IMR-90 (cell line): ENCODE data around the gene BEST1. TPM values are rescaled to one million over a fixed set of nuclear protein-coding genes. Genes with fewer than 3 reads are reported as not detected.

Experiments used
- ATAC-seq: fragments of 200-7000 bp; cut with Tn5 transposase; 2 replicates; pipeline ENCODE4 v1.9.1; 2020; ENCODE audit warnings: low read depth, mild to moderate bottlenecking, moderate library complexity
- BruUV-seq: library from RNA; stranded (reverse); fragments of 400-500 nt; replicated peaks from 2 replicates; lab custom pipeline; 2021; lab: Mats Ljungman, UMichigan
- CTCF ChIA-PET: fragments of 300-600 bp; formaldehyde crosslinking; extraction: SDS; loops from one replicate; lab custom pipeline; 2021; ENCODE audit warnings: antibody characterized with exemption; lab: Yijun Ruan, JAX
- POLR2A ChIA-PET: fragments of 300-600 bp; sonication (Branson Sonifier 250); formaldehyde crosslinking; loops from one replicate; lab custom pipeline; 2022; ENCODE audit warnings: antibody characterized with exemption; ENCODE audit not compliant: unreplicated experiment; lab: Charles Lee
- DNase-seq: peaks from one replicate; pipeline ENCODE4 v3.0.0; 2013
- H2AFZ ChIP-seq: replicated peaks from 2 replicates; pipeline ENCODE3; 2013; ENCODE audit warnings: low read length, mild to moderate bottlenecking; ENCODE audit not compliant: poor library complexity
- H2AK5ac ChIP-seq: 2 replicates; pipeline ENCODE4 v1.6.1; 2013; ENCODE audit warnings: low read depth, low read length, inconsistent platforms
- H2AK9ac ChIP-seq: replicated peaks from 2 replicates; pipeline ENCODE3; 2013; ENCODE audit warnings: mild to moderate bottlenecking, low read depth, low read length, moderate library complexity; ENCODE audit not compliant: poor library complexity
- H2BK120ac ChIP-seq: 2 replicates; pipeline ENCODE4 v1.6.1; 2013; ENCODE audit warnings: low read depth, low read length, inconsistent platforms
- H2BK15ac ChIP-seq: 3 replicates; pipeline ENCODE4 v1.6.1; 2013; ENCODE audit warnings: low read depth, low read length, inconsistent platforms
- H2BK20ac ChIP-seq: 2 replicates; pipeline ENCODE4 v1.6.1; 2013; ENCODE audit warnings: low read depth, mild to moderate bottlenecking, inconsistent platforms, low read length, moderate library complexity
- H2BK5ac ChIP-seq: 2 replicates; pipeline ENCODE4 v1.6.1; 2013; ENCODE audit warnings: mild to moderate bottlenecking, low read depth, low read length, inconsistent platforms; ENCODE audit not compliant: poor library complexity, severe bottlenecking
- H3K14ac ChIP-seq: replicated peaks from 2 replicates; pipeline ENCODE4 v1.6.1; 2013; ENCODE audit warnings: low read depth, low read length, inconsistent platforms
- H3K18ac ChIP-seq: 2 replicates; pipeline ENCODE4 v1.6.1; 2013; ENCODE audit warnings: low read depth, low read length, control low read depth
- H3K23ac ChIP-seq: 2 replicates; pipeline ENCODE4 v1.6.1; 2013; ENCODE audit warnings: low read depth, low read length, inconsistent platforms
- H3K27ac ChIP-seq: 2 replicates; pipeline ENCODE4 v1.5.1; 2013; ENCODE audit warnings: mild to moderate bottlenecking, control low read depth, low read length; ENCODE audit not compliant: insufficient read depth
- H3K27me3 ChIP-seq: 2 replicates; pipeline ENCODE4 v1.6.1; 2013; ENCODE audit warnings: low read length; ENCODE audit not compliant: control insufficient read depth, insufficient read depth
- H3K36me3 ChIP-seq: 2 replicates; pipeline ENCODE4 v1.6.1; 2013; ENCODE audit warnings: low read length, mixed read lengths; ENCODE audit not compliant: control insufficient read depth, insufficient read depth
- H3K4ac ChIP-seq: 2 replicates; pipeline ENCODE4 v1.6.1; 2013; ENCODE audit warnings: low read depth, low read length, inconsistent platforms
- H3K4me1 ChIP-seq: 2 replicates; pipeline ENCODE4 v1.6.1; 2013; ENCODE audit warnings: low read length, mixed read lengths; ENCODE audit not compliant: control insufficient read depth, insufficient read depth
- H3K4me2 ChIP-seq: 2 replicates; pipeline ENCODE4 v1.6.1; 2013; ENCODE audit warnings: low read depth, mild to moderate bottlenecking, control low read depth, low read length, moderate library complexity
- H3K4me3 ChIP-seq: 2 replicates; pipeline ENCODE4 v1.5.1; 2013; ENCODE audit warnings: low read depth, mild to moderate bottlenecking, control low read depth, low read length, moderate library complexity; ENCODE audit not compliant: insufficient read depth
- H3K56ac ChIP-seq: 2 replicates; pipeline ENCODE4 v1.6.1; 2013; ENCODE audit warnings: low read length, inconsistent platforms; ENCODE audit not compliant: insufficient read depth; ENCODE audit errors: extremely low read depth
- H3K79me1 ChIP-seq, 2 experiments: 2 replicates each; pipeline ENCODE4 v1.6.1; 2013; ENCODE audit warnings: low read length in 2 of 2, inconsistent platforms in 1 of 2, low read depth in 1 of 2
- H3K9ac ChIP-seq: 2 replicates; pipeline ENCODE4 v1.6.1; 2013; ENCODE audit warnings: low read depth, low read length, control low read depth
- H3K9me1 ChIP-seq: 2 replicates; pipeline ENCODE4 v1.6.1; 2013; ENCODE audit warnings: low read length, inconsistent platforms; ENCODE audit not compliant: insufficient read depth
- H3K9me3 ChIP-seq: 2 replicates; pipeline ENCODE4 v1.6.1; 2013; ENCODE audit warnings: low read length; ENCODE audit not compliant: control insufficient read depth, insufficient read depth
- H4K20me1 ChIP-seq: 2 replicates; pipeline ENCODE4 v1.6.1; 2013; ENCODE audit warnings: low read length, inconsistent platforms; ENCODE audit not compliant: insufficient read depth
- H4K5ac ChIP-seq: 2 replicates; pipeline ENCODE4 v1.6.1; 2013; ENCODE audit warnings: mild to moderate bottlenecking, low read depth, low read length, control low read depth
- H4K8ac ChIP-seq, 2 experiments: 2 replicates each; pipeline ENCODE4 v1.6.1; 2013; ENCODE audit warnings: low read depth in 2 of 2, low read length in 2 of 2, control low read depth in 1 of 2, inconsistent platforms in 1 of 2
- H4K91ac ChIP-seq: 2 replicates; pipeline ENCODE4 v1.6.1; 2013; ENCODE audit warnings: low read depth, low read length, inconsistent platforms; ENCODE audit not compliant: insufficient read depth
- CEBPB ChIP-seq: IDR thresholded peaks from 2 replicates; pipeline ENCODE4 v1.6.1; 2012; ENCODE audit warnings: low read depth, low read length, improper control_type of control experiment
- CTCF ChIP-seq: conservative IDR thresholded peaks from 2 replicates; pipeline ENCODE4 v1.5.1; 2012; ENCODE audit warnings: mild to moderate bottlenecking, low read depth, low read length, improper control_type of control experiment
- MAFK ChIP-seq: IDR thresholded peaks from 2 replicates; pipeline ENCODE4 v1.6.1; 2012; ENCODE audit warnings: low read depth, low read length, improper control_type of control experiment
- MAZ ChIP-seq: IDR thresholded peaks from 2 replicates; pipeline ENCODE4 v1.6.1; 2012; ENCODE audit warnings: low read depth, mild to moderate bottlenecking, low read length, improper control_type of control experiment, moderate library complexity, borderline replicate concordance
- MXI1 ChIP-seq: IDR thresholded peaks from 2 replicates; pipeline ENCODE4 v1.6.1; 2012; ENCODE audit warnings: low read depth, mild to moderate bottlenecking, low read length, moderate library complexity, borderline replicate concordance
- NFE2L2 ChIP-seq: fragments of 150-350 bp; IDR thresholded peaks from 2 replicates; pipeline ENCODE4 v1.6.1; 2016; ENCODE audit warnings: low read depth, mild to moderate bottlenecking, low read length
- RAD21 ChIP-seq: IDR thresholded peaks from 2 replicates; pipeline ENCODE4 v1.6.1; 2012; ENCODE audit warnings: low read length, improper control_type of control experiment
- RCOR1 ChIP-seq: IDR thresholded peaks from 2 replicates; pipeline ENCODE4 v1.6.1; 2012; ENCODE audit warnings: mild to moderate bottlenecking, low read length, improper control_type of control experiment; ENCODE audit not compliant: insufficient replicate concordance
- RFX5 ChIP-seq: IDR thresholded peaks from 2 replicates; pipeline ENCODE4 v1.8.0; 2012; ENCODE audit warnings: low read depth, mild to moderate bottlenecking, low read length, moderate library complexity
- USF2 ChIP-seq: fragments of 150-350 bp; IDR thresholded peaks from 2 replicates; pipeline ENCODE4 v1.6.1; 2017; ENCODE audit warnings: mild to moderate bottlenecking, antibody characterized with exemption, low read length, low read depth
- WGBS, 2 experiments: methylation state at CpG; one replicate each; pipeline versions ENCODE4 v1.1.5 to v1.1.7; 2013; ENCODE audit warnings: missing lambda C conversion rate in 2 of 2; ENCODE audit not compliant: insufficient read length in 1 of 2; ENCODE audit errors: extremely low coverage in 2 of 2; 5-methylcytosine and 5-hydroxymethylcytosine counted together
- dilution Hi-C: fragments of 300-500 bp; cut with HindIII; formaldehyde crosslinking; loops from one replicate; pipeline ENCODE4 v1.14.3; 2018; ENCODE audit warnings: low sequenced_read_pairs; ENCODE audit not compliant: unreplicated experiment
- in situ Hi-C: fragments of 300-500 bp; cut with MboI; formaldehyde crosslinking; loops from 3 replicates; pipeline ENCODE4 v1.14.3; 2019; ENCODE audit warnings: low sequenced_read_pairs, inconsistent platforms, mixed read lengths
- intact Hi-C: fragments of 100-400 bp; cut with micrococcal nuclease; formaldehyde crosslinking; loops from 2 replicates; pipeline ENCODE4 v1.10.0; 2022
- polyA plus RNA-seq, 3 experiments: library from polyadenylated mRNA; depleted of rRNA; stranded (reverse); fragments of >200 nt; gene quantifications; 2 replicates each; pipeline ENCODE4 v1.2.3, GENCODE V29; 2012; ENCODE audit warnings: low replicate concordance in 1 of 3
- total RNA-seq: library from RNA; depleted of rRNA; stranded (reverse); fragments of >200 nt; gene quantifications from 2 replicates; pipeline ENCODE4 v1.2.3, GENCODE V29; 2012

Gene BEST1
- total and polyA plus RNA-seq, 2 of the 4 experiments (the other 2 are of a cell fraction), result 0.90 to 1.4 TPM

GRCh38 chr11:61959678-61960077 lies 9.5 kb downstream of the BEST1 start:
- Histone ChIP-seq H3K56ac (no peak overlapping the region), H3K4me1 (peaks cover 12% of the 10 kb centered on the region), H3K9me3 (no peaks in the 10 kb centered on the region), H2BK20ac (no peak overlapping the region), H3K18ac (no peak overlapping the region), H3K14ac (no peak overlapping the region), H3K4ac (no peak overlapping the region), H3K27me3 (no peaks in the 10 kb centered on the region), H3K79me1 (peaks cover 0 to 38% of the 10 kb centered on the region in 2 experiments; a peak in 3 of 4 replicates), H3K9me1 (peaks cover 24% of the 10 kb centered on the region), H3K9ac (no peak overlapping the region), H2BK15ac (no peak overlapping the region), H2AFZ (peak overlapping the region; percentile 2), H3K4me2 (no peak overlapping the region), H4K91ac (no peak overlapping the region), H2BK120ac (no peak overlapping the region), H4K5ac (no peak overlapping the region), H3K4me3 (no peak overlapping the region), H4K8ac (no peak overlapping the region), H2AK9ac (no peak overlapping the region), H3K27ac (no peak overlapping the region), H2AK5ac (no peak overlapping the region), H3K23ac (no peak overlapping the region), H4K20me1 (peaks cover 35% of the 10 kb centered on the region), H3K36me3 (peaks cover 35% of the 10 kb centered on the region), H2BK5ac (no peak overlapping the region)
- intact Hi-C loops, result no loop called here
- dilution Hi-C loops, result no loop called here
- TF ChIP-seq MXI1 (no peak), MAZ (no peak), RFX5 (no peak), CEBPB (no peak), MAFK (no peak), CTCF (no peak), RAD21 (no peak), USF2 (no peak), NFE2L2 (no peak), RCOR1 (no peak)
- no TSS peak for BruUV-seq
- CTCF ChIA-PET, result interaction anchor here (1.1 kb wide), 1 partner anchor 123 kb away, joined by 6 read pairs; no protein-coding TSS in a partner anchor
- in situ Hi-C loops, result loop anchor here (10.0 kb wide), 2 partner anchors 65 to 115 kb away; no protein-coding TSS in a partner anchor
- no peak for DNase-seq
- ATAC-seq, result no peak
- no CpG with 5 or more reads among the region's 6 CpGs for WGBS, 2 experiments
- POLR2A ChIA-PET, result no interaction called here
